AG04450 (cell line): ENCODE data around the gene SDCBP2. TPM values are rescaled to one million over a fixed set of nuclear protein-coding genes. Genes with fewer than 3 reads are reported as not detected.

Experiments
- CTCF ChIA-PET: fragments of 300-600, 350-600 bp; formaldehyde crosslinking; extraction: SDS; loops from one replicate; lab custom pipeline; 2022; ENCODE audit warnings: antibody characterized with exemption, inconsistent platforms; lab: Charles Lee
- POLR2A ChIA-PET: fragments of 350-600 bp; formaldehyde crosslinking; extraction: SDS; loops from one replicate; lab custom pipeline; 2021; ENCODE audit warnings: antibody characterized with exemption, inconsistent platforms; lab: Yijun Ruan, JAX
- DNase-seq: peaks from one replicate; pipeline ENCODE4 v3.0.0-alpha.2; 2011; ENCODE audit warnings: low read depth, low spot score
- H3K27ac ChIP-seq: one replicate; pipeline ENCODE4 v1.5.1; 2012; ENCODE audit warnings: low read depth, low read length, control low read depth
- H3K27me3 ChIP-seq: one replicate; pipeline ENCODE4 v1.6.0; 2012; ENCODE audit warnings: low read length; ENCODE audit not compliant: control insufficient read depth, insufficient read depth
- H3K4me3 ChIP-seq: 2 replicates; pipeline ENCODE4 v1.5.1; 2011; ENCODE audit warnings: mild to moderate bottlenecking, low read depth, low read length, control low read depth
- H3K9me3 ChIP-seq: 2 replicates; pipeline ENCODE4 v1.5.1; 2012; ENCODE audit warnings: low read length; ENCODE audit not compliant: control insufficient read depth, insufficient read depth
- polyA plus RNA-seq: library from polyadenylated mRNA; depleted of rRNA; stranded (reverse); fragments of >200 nt; gene quantifications from 2 replicates; pipeline ENCODE4 v1.2.3, GENCODE V29; 2011
- TF ChIP-seq, protein P1 (sequence below): IDR thresholded peaks from 2 replicates; pipeline ENCODE4 v1.5.1; 2011; ENCODE audit warnings: low read depth, low read length, control low read depth, inconsistent platforms

The SDCBP2 gene
- polyA plus RNA-seq, 1 experiment: 2.0 TPM

DNA sequence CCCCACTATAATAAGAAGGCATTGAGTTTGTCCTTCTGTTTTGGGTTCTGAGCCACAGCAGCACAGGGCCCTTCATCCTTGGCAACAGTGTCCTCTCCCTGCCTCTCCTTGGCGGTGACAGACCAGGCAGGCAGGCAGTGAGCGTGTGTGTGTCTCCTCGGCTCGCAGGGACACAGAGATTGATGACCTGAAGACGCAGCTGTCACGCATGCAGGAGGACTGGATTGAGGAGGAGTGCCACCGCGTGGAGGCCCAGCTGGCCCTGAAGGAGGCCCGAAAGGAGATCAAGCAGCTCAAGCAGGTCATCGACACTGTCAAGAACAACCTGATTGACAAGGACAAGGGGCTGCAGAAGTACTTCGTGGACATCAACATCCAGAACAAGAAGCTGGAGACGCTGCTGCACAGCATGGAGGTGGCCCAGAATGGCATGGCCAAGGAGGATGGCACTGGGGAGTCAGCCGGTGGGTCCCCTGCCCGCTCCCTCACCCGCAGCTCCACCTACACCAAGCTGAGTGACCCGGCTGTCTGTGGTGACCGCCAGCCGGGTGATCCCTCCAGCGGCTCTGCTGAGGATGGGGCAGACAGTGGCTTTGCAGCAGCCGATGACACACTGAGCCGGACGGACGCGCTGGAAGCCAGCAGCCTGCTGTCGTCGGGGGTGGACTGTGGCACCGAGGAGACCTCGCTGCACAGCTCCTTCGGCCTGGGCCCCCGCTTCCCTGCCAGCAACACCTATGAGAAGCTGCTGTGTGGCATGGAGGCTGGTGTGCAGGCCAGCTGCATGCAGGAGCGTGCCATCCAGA is 24.0 kb downstream of the SDCBP2 start:
- Histone ChIP-seq H3K27ac (no peak overlapping the region), H3K4me3 (no peak overlapping the region), H3K9me3 (no peaks in the 10 kb centered on the region; the same call in 1 of the 2 replicates), H3K27me3 (no peaks in the 10 kb centered on the region)
- no peak for DNase-seq
- TF ChIP-seq, protein P1, sequence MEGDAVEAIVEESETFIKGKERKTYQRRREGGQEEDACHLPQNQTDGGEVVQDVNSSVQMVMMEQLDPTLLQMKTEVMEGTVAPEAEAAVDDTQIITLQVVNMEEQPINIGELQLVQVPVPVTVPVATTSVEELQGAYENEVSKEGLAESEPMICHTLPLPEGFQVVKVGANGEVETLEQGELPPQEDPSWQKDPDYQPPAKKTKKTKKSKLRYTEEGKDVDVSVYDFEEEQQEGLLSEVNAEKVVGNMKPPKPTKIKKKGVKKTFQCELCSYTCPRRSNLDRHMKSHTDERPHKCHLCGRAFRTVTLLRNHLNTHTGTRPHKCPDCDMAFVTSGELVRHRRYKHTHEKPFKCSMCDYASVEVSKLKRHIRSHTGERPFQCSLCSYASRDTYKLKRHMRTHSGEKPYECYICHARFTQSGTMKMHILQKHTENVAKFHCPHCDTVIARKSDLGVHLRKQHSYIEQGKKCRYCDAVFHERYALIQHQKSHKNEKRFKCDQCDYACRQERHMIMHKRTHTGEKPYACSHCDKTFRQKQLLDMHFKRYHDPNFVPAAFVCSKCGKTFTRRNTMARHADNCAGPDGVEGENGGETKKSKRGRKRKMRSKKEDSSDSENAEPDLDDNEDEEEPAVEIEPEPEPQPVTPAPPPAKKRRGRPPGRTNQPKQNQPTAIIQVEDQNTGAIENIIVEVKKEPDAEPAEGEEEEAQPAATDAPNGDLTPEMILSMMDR: no peak
- ChIA-PET CTCF (interaction anchor here (1.2 to 1.3 kb wide), 2 partner anchors 8 to 133 kb away, joined by 3 to 4 read pairs; no protein-coding TSS in a partner anchor), POLR2A (no interaction called here)

DNA sequence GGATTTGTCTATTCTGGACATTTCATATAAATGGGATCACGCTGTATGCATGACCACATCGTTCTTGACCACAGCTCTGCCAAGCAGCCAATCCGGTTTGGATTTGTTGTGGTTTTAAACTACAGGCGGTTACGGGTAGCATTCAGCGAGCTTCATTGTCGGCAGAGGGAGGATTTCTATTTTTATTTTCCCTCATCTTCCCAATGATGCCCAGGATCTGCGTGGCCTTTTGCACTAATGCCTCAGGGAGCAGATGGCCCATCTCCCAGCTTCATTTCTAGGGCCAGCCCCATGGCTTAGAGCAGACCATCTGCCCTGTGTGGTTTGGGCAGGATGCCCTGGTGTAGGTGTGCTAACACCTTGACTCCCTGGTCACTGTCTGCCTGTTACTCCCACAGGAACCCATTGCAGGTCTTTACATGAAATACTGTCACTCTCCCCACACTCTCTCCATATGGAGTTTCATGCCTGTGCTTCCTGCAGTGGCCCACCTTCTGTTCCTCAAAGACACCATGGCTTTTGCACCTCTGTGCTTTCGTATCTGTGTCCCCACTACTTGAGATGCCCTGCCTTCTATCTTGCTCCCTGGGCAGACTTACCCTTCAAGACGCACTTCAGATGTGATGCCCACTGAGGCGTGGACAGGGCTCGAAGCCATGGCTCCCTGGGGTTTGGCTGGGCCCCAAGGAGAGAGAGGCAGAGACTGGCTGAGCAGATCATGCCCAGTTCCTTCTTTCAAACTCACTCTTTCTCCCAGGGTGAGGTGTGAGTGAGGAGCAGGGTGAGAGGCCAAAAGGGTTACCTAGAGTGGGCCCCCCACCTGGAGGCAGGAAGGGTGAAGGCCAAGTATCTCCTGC is 26.0 kb downstream of the SDCBP2 start:
- Histone ChIP-seq H3K27me3 (no peaks in the 10 kb centered on the region), H3K9me3 (no peaks in the 10 kb centered on the region; the same call in 1 of the 2 replicates), H3K27ac (no peak overlapping the region), H3K4me3 (no peak overlapping the region)
- CTCF ChIA-PET: no interaction called here
- DNase-seq: no peak
- TF ChIP-seq, protein P1: no peak
- POLR2A ChIA-PET: no interaction called here

DNA sequence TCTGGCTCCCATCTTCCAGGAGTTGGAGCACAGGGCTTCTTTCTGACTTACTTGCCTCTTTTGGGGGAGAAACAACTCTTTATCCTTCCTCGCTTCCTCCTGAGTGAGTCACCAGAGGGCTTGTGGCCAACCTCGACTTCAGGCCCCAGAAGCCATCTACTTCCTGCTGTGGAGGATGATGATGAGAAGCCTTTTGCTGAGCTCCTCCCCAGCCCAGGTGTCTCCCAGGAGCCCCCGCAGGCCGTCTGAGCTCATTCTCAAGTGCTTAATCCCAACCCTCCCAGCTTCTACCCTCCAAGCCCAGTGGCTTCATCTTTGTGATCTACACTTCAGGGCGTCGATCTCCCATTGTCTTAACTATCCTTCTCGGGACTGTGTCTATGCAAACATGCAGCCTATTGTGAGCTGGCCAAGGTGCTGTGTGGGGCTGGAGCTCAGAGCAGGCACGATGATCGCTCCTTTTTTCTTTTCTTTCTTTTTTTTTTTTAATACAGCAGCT is 27.9 kb downstream of the SDCBP2 start:
- Histone ChIP-seq H3K4me3 (no peak overlapping the region), H3K9me3 (no peaks in the 10 kb centered on the region; the same call in 1 of the 2 replicates), H3K27me3 (no peaks in the 10 kb centered on the region), H3K27ac (peak overlapping the region; percentile 31)
- TF ChIP-seq, protein P1: no peak
- DNase-seq: no peak
- POLR2A ChIA-PET: no interaction called here
- CTCF ChIA-PET: interaction anchor here (0.6 to 1.7 kb wide), 6 partner anchors 10 to 348 kb away, joined by 4 to 6 read pairs (median 5); partner anchors contain the start of gene NSFL1C

DNA sequence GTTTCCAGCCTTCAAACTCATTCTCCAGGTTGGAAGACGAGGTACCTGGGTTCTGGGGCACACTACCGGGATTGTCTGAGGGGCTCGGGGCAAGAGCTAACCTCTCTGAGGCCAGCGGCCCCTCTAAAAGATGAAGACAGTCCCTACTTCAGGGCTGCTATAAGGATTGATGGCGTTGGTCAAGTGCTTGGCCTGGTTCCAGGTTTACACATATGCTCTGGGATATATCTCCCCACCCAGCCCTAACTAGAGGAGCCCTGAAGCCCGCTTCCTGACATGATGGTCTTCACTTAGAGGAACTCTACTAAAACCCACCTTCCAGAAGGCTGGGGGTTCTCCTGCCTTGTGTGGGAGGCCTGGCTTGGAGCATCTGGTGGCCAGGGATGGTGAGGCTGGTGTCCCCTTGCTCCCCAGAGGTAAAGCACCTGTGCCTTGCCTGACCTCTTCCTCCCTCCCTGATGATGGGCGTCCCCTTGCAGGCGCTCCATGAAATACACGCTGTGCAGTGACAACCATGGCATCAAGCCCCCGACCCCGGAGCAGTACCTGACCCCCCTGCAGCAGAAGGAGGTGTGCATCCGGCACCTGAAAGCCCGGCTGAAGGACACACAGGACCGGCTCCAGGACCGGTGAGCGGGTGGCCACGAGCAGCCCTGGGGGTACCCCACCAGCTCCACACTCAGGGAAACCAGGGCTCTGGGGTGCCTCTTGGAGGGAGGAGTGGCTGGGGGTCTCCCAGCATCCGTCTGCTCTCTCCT is 28.7 kb downstream of the SDCBP2 start:
- TF ChIP-seq, protein P1: no peak
- CTCF ChIA-PET: interaction anchor here (0.6 to 1.7 kb wide), 6 partner anchors 10 to 347 kb away, joined by 4 to 6 read pairs (median 5); partner anchors contain the start of gene NSFL1C
- Histone ChIP-seq H3K27ac (no peak overlapping the region), H3K4me3 (no peak overlapping the region), H3K9me3 (no peaks in the 10 kb centered on the region; the same call in 1 of the 2 replicates), H3K27me3 (no peaks in the 10 kb centered on the region)
- POLR2A ChIA-PET: no interaction called here
- DNase-seq: no peak
